K562 (cell line): ENCODE results near the gene VWA5B1.

Experiments used
- CTCF ChIP-seq, 3 experiments: IDR thresholded peaks in 2 of 3; conservative IDR thresholded peaks in 1 of 3; 2 replicates each; pipeline ENCODE4 v1.5.1; 2011 to 2012; ENCODE audit warnings: low read length in 3 of 3, mild to moderate bottlenecking in 3 of 3, control low read depth in 2 of 3, improper control_type of control experiment in 1 of 3, inconsistent platforms in 1 of 3, low read depth in 1 of 3, mixed read lengths in 1 of 3, moderate library complexity in 1 of 3; ENCODE audit not compliant: insufficient read depth in 2 of 3
- PRMT5 ChIP-seq: sonication (generic); formaldehyde crosslinking; IDR thresholded peaks from 2 replicates; pipeline ENCODE4 v1.5.0; 2020; ENCODE audit warnings: missing genetic modification reagents
- TAF1 ChIP-seq: IDR thresholded peaks from 2 replicates; pipeline ENCODE4 v1.6.1; 2011; ENCODE audit warnings: mild to moderate bottlenecking, low read length, moderate library complexity; ENCODE audit not compliant: insufficient read depth, control insufficient read depth, severe bottlenecking; ENCODE audit errors: extremely low read depth
- ZBTB49 ChIP-seq: sonication (generic); formaldehyde crosslinking; IDR thresholded peaks from 2 replicates; pipeline ENCODE4 v1.8.0; 2022; ENCODE audit warnings: missing genetic modification reagents, mild to moderate bottlenecking, borderline replicate concordance
- ZFP91 ChIP-seq: sonication (generic); formaldehyde crosslinking; IDR thresholded peaks from 2 replicates; pipeline ENCODE4 v1.8.0; 2022; ENCODE audit warnings: mild to moderate bottlenecking, missing genetic modification reagents
- ZNF512 ChIP-seq: IDR thresholded peaks from 2 replicates; pipeline ENCODE4 v1.6.1; 2016; ENCODE audit warnings: missing genetic modification characterization, missing compliant biosample characterization
- ZNF699 ChIP-seq: fragments of 250-450 bp; sonication (Bioruptor Pico); IDR thresholded peaks from 2 replicates; pipeline ENCODE4 v1.8.0; 2021; ENCODE audit warnings: mild to moderate bottlenecking, moderate library complexity; ENCODE audit not compliant: insufficient replicate concordance

GRCh38 chr1:20255666-20256065 lies 35.0 kb upstream of the VWA5B1 start:
- TF ChIP-seq CTCF (IDR thresholded peaks at IDR 0.05 in 2 of 3, conservative IDR thresholded peaks at IDR 0.05 in 1 of 3; ENCODE audit: insufficient read depth in 2 of 3, low read depth in 1 of 3, low read length in 3 of 3) (no peak), PRMT5 (CRISPR knock-in tag) (no peak), ZNF512 (tag) (no peak), ZFP91 (no peak), TAF1 (no peak), ZNF699 (CRISPR knock-in tag) (no peak), ZBTB49 (no peak)
